HG03442 (cell line): ENCODE measurements around the gene TNFAIP8.

Source experiments
- ATAC-seq: cut with Tn5 transposase; IDR thresholded peaks from one replicate; pipeline ENCODE4 v1.9.1; 2021; ENCODE audit warnings: mild to moderate bottlenecking, moderate library complexity; ENCODE audit not compliant: unreplicated experiment

Gene TNFAIP8

GRCh38 chr5:119389288-119390030, 33.6 kb downstream of the TNFAIP8 start:
- no peak for ATAC-seq

GRCh38 chr5:119390404-119390803, 34.6 kb downstream of the TNFAIP8 start:
- ATAC-seq: no peak

GRCh38 chr5:119393201-119393691, 37.4 kb downstream of the TNFAIP8 start:
- ATAC-seq: no peak

GRCh38 chr5:119393746-119394145, 37.9 kb downstream of the TNFAIP8 start:
- ATAC-seq: no peak

GRCh38 chr5:119395080-119395836, 39.4 kb downstream of the TNFAIP8 start:
- ATAC-seq: peak; percentile 50

- ATAC-seq: no peak
These were observed 40.3 kb downstream of the TNFAIP8 start for GRCh38 chr5:119396030-119396664.

GRCh38 chr5:119397518-119398380, 41.9 kb downstream of the TNFAIP8 start:
- ATAC-seq: peak; percentile 62

GRCh38 chr5:119398727-119399466, 43.1 kb downstream of the TNFAIP8 start:
- no peak for ATAC-seq

GRCh38 chr5:119400245-119400644, 44.4 kb downstream of the TNFAIP8 start:
- ATAC-seq: no peak

GRCh38 chr5:119402081-119402480, 46.3 kb downstream of the TNFAIP8 start:
- no peak for ATAC-seq

GRCh38 chr5:119402555-119402954, 46.7 kb downstream of the TNFAIP8 start:
- ATAC-seq: no peak

GRCh38 chr5:119404033-119404432, 48.2 kb downstream of the TNFAIP8 start:
- ATAC-seq: no peak

- ATAC-seq: no peak
These were observed 49.6 kb downstream of the TNFAIP8 start for GRCh38 chr5:119405419-119405818.

- ATAC-seq: no peak
These were observed 50.8 kb downstream of the TNFAIP8 start for GRCh38 chr5:119406551-119407110.

- ATAC-seq: no peak
These were observed 53.5 kb downstream of the TNFAIP8 start for GRCh38 chr5:119409235-119409815.

GRCh38 chr5:119410448-119411159, 54.8 kb downstream of the TNFAIP8 start:
- peak; percentile 45 for ATAC-seq

- ATAC-seq: peak; percentile 61
These were observed 55.8 kb downstream of the TNFAIP8 start for GRCh38 chr5:119411361-119412278.
